GM12891 (cell line): Measurements from ENCODE around the gene ZBTB20.

Experiments used
- PAX5 ChIP-seq: IDR thresholded peaks from 2 replicates; pipeline ENCODE4 v1.6.1; 2011; ENCODE audit warnings: low read length, moderate library complexity, mild to moderate bottlenecking; ENCODE audit not compliant: insufficient read depth, severe bottlenecking
- POLR2A ChIP-seq: IDR thresholded peaks from 2 replicates; pipeline ENCODE4 v1.6.1; 2011; ENCODE audit warnings: low read depth, low read length, control low read depth
- POLR2AphosphoS5 ChIP-seq: IDR thresholded peaks from 2 replicates; pipeline ENCODE4 v1.6.1; 2011; ENCODE audit warnings: low read depth, low read length, control low read depth
- POU2F2 ChIP-seq: IDR thresholded peaks from 2 replicates; pipeline ENCODE4 v1.6.1; 2011; ENCODE audit warnings: low read depth, mild to moderate bottlenecking, control low read depth, low read length, moderate library complexity
- SPI1 ChIP-seq: IDR thresholded peaks from 2 replicates; pipeline ENCODE4 v1.6.1; 2011; ENCODE audit warnings: low read depth, low read length, control low read depth
- TAF1 ChIP-seq: IDR thresholded peaks from 2 replicates; pipeline ENCODE4 v1.6.1; 2011; ENCODE audit warnings: low read depth, low read length, control low read depth

DNA sequence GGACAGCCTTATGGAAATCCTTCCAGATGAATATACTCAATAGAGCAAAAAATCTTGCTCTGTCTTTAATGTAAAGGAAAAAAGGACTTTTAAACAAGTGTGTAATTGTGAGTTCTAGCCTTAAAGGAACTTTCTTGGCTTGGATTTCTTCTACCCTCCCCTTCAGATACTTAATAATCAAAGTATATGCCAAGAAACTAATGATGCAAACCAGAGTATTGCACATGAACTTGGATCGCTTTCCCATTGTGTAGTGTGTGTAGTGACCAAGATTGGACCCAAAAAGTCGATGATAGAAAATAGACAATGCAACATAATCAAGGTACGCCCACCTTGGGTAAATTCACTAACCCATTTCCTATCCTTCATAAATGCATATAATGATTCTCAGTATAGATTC, 729.4 kb downstream of the ZBTB20 start:
- TF ChIP-seq POLR2A (no peak), TAF1 (no peak), SPI1 (no peak), POLR2AphosphoS5 (no peak), PAX5 (no peak), POU2F2 (no peak)
